HepG2 (cell line): ENCODE results near the gene KIRREL3. TPM values are rescaled to one million over a fixed set of nuclear protein-coding genes. Genes with fewer than 3 reads are reported as not detected.

ENCODE experiments used
- ATAC-seq: fragments of 200-7000 bp; cut with Tn5 transposase; 3 replicates; pipeline ENCODE4 v1.9.1; 2020; ENCODE audit warnings: mild to moderate bottlenecking, moderate library complexity
- BruUV-seq: library from RNA; stranded (reverse); fragments of 400-500 nt; replicated peaks from 2 replicates; lab custom pipeline; 2021; lab: Mats Ljungman, UMichigan
- CTCF ChIA-PET: fragments of 300-600 bp; formaldehyde crosslinking; extraction: SDS; loops from one replicate; lab custom pipeline; 2021; ENCODE audit warnings: low total read pairs, inconsistent platforms, low intra/inter-chr PET ratio; lab: Yijun Ruan, JAX
- POLR2A ChIA-PET: fragments of 350-600 bp; sonication (Branson Sonifier 250); formaldehyde crosslinking; loops from one replicate; lab custom pipeline; 2020; ENCODE audit warnings: antibody characterized with exemption, inconsistent platforms; lab: Yijun Ruan, JAX
- DNase-seq: peaks from one replicate; pipeline ENCODE4 v3.0.0-alpha.2; 2015; ENCODE audit warnings: low spot score
- FAIRE-seq: peaks from 3 replicates; lab custom pipeline; 2011; peaks lifted over from hg19 to GRCh38; lab: Jason Lieb, UNC
- H2AFZ ChIP-seq: one replicate; pipeline ENCODE4 v1.6.1; 2011; ENCODE audit warnings: low read length, inconsistent platforms
- H3K27ac ChIP-seq: fragments of 300-600 bp; 3 replicates; pipeline ENCODE4 v1.8.0; 2011; ENCODE audit warnings: mixed run types, mild to moderate bottlenecking, mixed read lengths, low read length, inconsistent platforms; ENCODE audit not compliant: insufficient read depth; ENCODE audit errors: extremely low read length
- H3K27me3 ChIP-seq, 2 experiments: fragments of 200-600 bp in 1 of 2; 2 replicates in 1 of 2; 3 replicates in 1 of 2; pipeline versions ENCODE4 v1.6.0 to v1.8.0; 2011; ENCODE audit warnings: low read length in 2 of 2, mild to moderate bottlenecking in 2 of 2, moderate library complexity in 2 of 2, inconsistent platforms in 1 of 2; ENCODE audit not compliant: insufficient read depth in 2 of 2, control insufficient read depth in 1 of 2
- H3K36me3 ChIP-seq, 2 experiments: fragments of 200-600 bp in 1 of 2; replicated peaks in 1 of 2; 2 replicates in 1 of 2; 3 replicates in 1 of 2; pipeline versions ENCODE4 v1.5.1 to v1.8.0; 2011; ENCODE audit warnings: low read length in 2 of 2, inconsistent platforms in 1 of 2; ENCODE audit not compliant: insufficient read depth in 2 of 2, control insufficient read depth in 1 of 2
- H3K4me1 ChIP-seq: 2 replicates; pipeline ENCODE4 v1.5.1; 2012; ENCODE audit warnings: low read length, inconsistent platforms; ENCODE audit not compliant: insufficient read depth
- H3K4me2 ChIP-seq: 2 replicates; pipeline ENCODE4 v1.6.0; 2011; ENCODE audit warnings: low read depth, low read length, inconsistent platforms
- H3K4me3 ChIP-seq, 3 experiments: fragments of 200-600 bp in 1 of 3; sonication (generic), shearing (Covaris generic) in 1 of 3; replicated peaks in 1 of 3; 2 replicates each; pipeline ENCODE4 v1.5.1; 2011 to 2016; ENCODE audit warnings: low read length in 3 of 3, inconsistent platforms in 2 of 3, low read depth in 2 of 3, mild to moderate bottlenecking in 2 of 3, control low read depth in 1 of 3, mixed read lengths in 1 of 3; ENCODE audit not compliant: insufficient read depth in 1 of 3
- H3K79me2 ChIP-seq: one replicate; pipeline ENCODE4 v1.6.1; 2011; ENCODE audit warnings: low read length, inconsistent platforms; ENCODE audit not compliant: insufficient read depth
- H3K9ac ChIP-seq: 2 replicates; pipeline ENCODE4 v1.6.0; 2011; ENCODE audit warnings: mild to moderate bottlenecking, low read depth, low read length, inconsistent platforms; ENCODE audit not compliant: insufficient read depth
- H3K9me3 ChIP-seq: 2 replicates; pipeline ENCODE4 v1.5.1; 2012; ENCODE audit warnings: mild to moderate bottlenecking, low read length
- H4K20me1 ChIP-seq: 2 replicates; pipeline ENCODE4 v1.6.0; 2011; ENCODE audit warnings: inconsistent platforms, mild to moderate bottlenecking, low read length, moderate library complexity; ENCODE audit not compliant: insufficient read depth
- HOXA5 ChIP-seq: sonication (generic); formaldehyde crosslinking; IDR thresholded peaks from 2 replicates; pipeline ENCODE4 v1.4.0; 2020; ENCODE audit warnings: missing genetic modification reagents
- NFYC ChIP-seq: IDR thresholded peaks from 2 replicates; pipeline ENCODE4 v1.6.1; 2016; ENCODE audit warnings: missing genetic modification reagents, missing compliant biosample characterization
- NPAS2 ChIP-seq: sonication (generic); formaldehyde crosslinking; IDR thresholded peaks from 2 replicates; pipeline ENCODE4 v1.8.0; 2022; ENCODE audit warnings: mild to moderate bottlenecking, missing genetic modification reagents, borderline replicate concordance
- PPARG ChIP-seq: conservative IDR thresholded peaks from 2 replicates; pipeline ENCODE4 v1.6.1; 2016; ENCODE audit warnings: missing biosample characterization, missing genetic modification reagents
- SOX5 ChIP-seq: IDR thresholded peaks from 2 replicates; pipeline ENCODE4 v1.6.1; 2016; ENCODE audit warnings: borderline replicate concordance
- ZFP62 ChIP-seq: sonication (generic); formaldehyde crosslinking; IDR thresholded peaks from 2 replicates; pipeline ENCODE4 v1.4.0; 2020; ENCODE audit warnings: missing genetic modification reagents
- ZNF260 ChIP-seq: sonication (generic); formaldehyde crosslinking; IDR thresholded peaks from 2 replicates; pipeline ENCODE4 v1.4.0; 2020; ENCODE audit warnings: missing genetic modification reagents, low read depth, mild to moderate bottlenecking, borderline replicate concordance
- WGBS: methylation state at CpG from one replicate; pipeline ENCODE4 v1.1.6; 2017; ENCODE audit warnings: low lambda C conversion rate; 5-methylcytosine and 5-hydroxymethylcytosine counted together
- in situ Hi-C: cut with HindIII; loops from 2 replicates; pipeline ENCODE4 v1.10.0; 2017; ENCODE audit warnings: low pct_unique_long_range_greater_than_20kb; ENCODE audit not compliant: extremely low pct_ligation_motif_present
- intact Hi-C: fragments of 100-400 bp; cut with micrococcal nuclease; formaldehyde crosslinking; loops from one replicate; pipeline ENCODE4 v1.10.0; 2022; ENCODE audit not compliant: unreplicated experiment
- polyA plus RNA-seq, 8 experiments: library from polyadenylated mRNA; depleted of rRNA in 3 of 8; stranded (reverse) in 7 of 8; unstranded in 1 of 8; fragments of >200 nt; fragmentation: Illumina TruSeq in 4 of 8; extraction: Trizol in 4 of 8; gene quantifications; 2 replicates each; pipeline versions ENCODE4 v1.2.1 to v1.2.3, GENCODE V29; 2011 to 2016; ENCODE audit warnings: low read depth in 4 of 8, missing spikeins in 1 of 8, mixed read lengths in 1 of 8; ENCODE audit not compliant: insufficient read depth in 1 of 8
- total RNA-seq, 5 experiments: library from RNA; depleted of rRNA; stranded (reverse); fragments of >200 nt; fragmentation: Illumina TruSeq; extraction: Trizol; gene quantifications; 2 replicates each; pipeline ENCODE4 v1.2.3, GENCODE V29; 2016; ENCODE audit warnings: low read depth in 1 of 5
- TF ChIP-seq, protein P1 (sequence below): sonication (generic); formaldehyde crosslinking; IDR thresholded peaks from 2 replicates; pipeline ENCODE4 v1.8.0; 2022; ENCODE audit warnings: missing genetic modification reagents, mild to moderate bottlenecking, moderate library complexity, borderline replicate concordance
- TF ChIP-seq, protein P2 (sequence below): sonication (generic); formaldehyde crosslinking; conservative IDR thresholded peaks from 2 replicates; pipeline ENCODE4 v1.8.0; 2022; ENCODE audit warnings: low read depth, missing genetic modification reagents

KIRREL3 gene
- total and polyA plus RNA-seq, 2 of the 13 experiments (the other 11 are each of a cell fraction or from before 2014, with no cell fraction given) = not detected

DNA sequence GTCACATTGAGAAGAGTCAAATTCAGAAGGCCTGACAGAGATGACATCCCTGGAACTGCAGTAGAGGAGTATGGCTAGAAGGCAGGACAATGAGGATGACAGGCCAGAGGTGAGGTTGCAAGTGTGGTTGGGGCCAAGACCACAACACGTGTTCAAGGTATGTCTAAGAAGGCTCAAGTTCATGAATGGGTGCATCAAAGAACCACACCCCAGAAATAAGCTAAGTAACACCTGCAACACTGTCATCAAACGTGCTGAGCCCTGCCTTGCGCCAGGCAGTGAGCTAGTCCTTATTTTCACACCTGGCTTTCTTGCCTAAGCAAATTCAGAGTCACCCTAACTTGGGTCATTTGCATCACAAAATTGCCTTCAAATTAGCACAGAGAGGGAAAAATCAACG is 313.6 kb downstream of the KIRREL3 start:
- H3K4me1 ChIP-seq = no peaks in the 10 kb centered on the region
- H3K79me2 ChIP-seq = no peaks in the 10 kb centered on the region
- H4K20me1 ChIP-seq = no peaks in the 10 kb centered on the region
- H3K9ac ChIP-seq = no peak overlapping the region
- intact Hi-C loops = no loop called here
- TF ChIP-seq ZNF260 (CRISPR knock-in tag) (no peak), SOX5 (no peak), NPAS2 (CRISPR knock-in tag) (no peak), PPARG (CRISPR knock-in tag) (no peak), NFYC (CRISPR knock-in tag) (no peak), ZFP62 (CRISPR knock-in tag) (no peak), HOXA5 (CRISPR knock-in tag) (no peak)
- TF ChIP-seq, protein P1, sequence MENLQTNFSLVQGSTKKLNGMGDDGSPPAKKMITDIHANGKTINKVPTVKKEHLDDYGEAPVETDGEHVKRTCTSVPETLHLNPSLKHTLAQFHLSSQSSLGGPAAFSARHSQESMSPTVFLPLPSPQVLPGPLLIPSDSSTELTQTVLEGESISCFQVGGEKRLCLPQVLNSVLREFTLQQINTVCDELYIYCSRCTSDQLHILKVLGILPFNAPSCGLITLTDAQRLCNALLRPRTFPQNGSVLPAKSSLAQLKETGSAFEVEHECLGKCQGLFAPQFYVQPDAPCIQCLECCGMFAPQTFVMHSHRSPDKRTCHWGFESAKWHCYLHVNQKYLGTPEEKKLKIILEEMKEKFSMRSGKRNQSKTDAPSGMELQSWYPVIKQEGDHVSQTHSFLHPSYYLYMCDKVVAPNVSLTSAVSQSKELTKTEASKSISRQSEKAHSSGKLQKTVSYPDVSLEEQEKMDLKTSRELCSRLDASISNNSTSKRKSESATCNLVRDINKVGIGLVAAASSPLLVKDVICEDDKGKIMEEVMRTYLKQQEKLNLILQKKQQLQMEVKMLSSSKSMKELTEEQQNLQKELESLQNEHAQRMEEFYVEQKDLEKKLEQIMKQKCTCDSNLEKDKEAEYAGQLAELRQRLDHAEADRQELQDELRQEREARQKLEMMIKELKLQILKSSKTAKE (CRISPR knock-in tag) = no peak
- TF ChIP-seq, protein P2, sequence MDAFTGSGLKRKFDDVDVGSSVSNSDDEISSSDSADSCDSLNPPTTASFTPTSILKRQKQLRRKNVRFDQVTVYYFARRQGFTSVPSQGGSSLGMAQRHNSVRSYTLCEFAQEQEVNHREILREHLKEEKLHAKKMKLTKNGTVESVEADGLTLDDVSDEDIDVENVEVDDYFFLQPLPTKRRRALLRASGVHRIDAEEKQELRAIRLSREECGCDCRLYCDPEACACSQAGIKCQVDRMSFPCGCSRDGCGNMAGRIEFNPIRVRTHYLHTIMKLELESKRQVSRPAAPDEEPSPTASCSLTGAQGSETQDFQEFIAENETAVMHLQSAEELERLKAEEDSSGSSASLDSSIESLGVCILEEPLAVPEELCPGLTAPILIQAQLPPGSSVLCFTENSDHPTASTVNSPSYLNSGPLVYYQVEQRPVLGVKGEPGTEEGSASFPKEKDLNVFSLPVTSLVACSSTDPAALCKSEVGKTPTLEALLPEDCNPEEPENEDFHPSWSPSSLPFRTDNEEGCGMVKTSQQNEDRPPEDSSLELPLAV (CRISPR knock-in tag) = no peak
- DNase-seq (no peak), FAIRE-seq (no peak), ATAC-seq (no peak)
- no peak overlapping the region for H3K4me2 ChIP-seq
- in situ Hi-C loops = no loop called here
- whole genome bisulfite sequencing = 8% methylated on average over 4 of the region's 4 CpGs
- POLR2A ChIA-PET = no interaction called here
- no peak overlapping the region for H3K27ac ChIP-seq
- H3K9me3 ChIP-seq = no peaks in the 10 kb centered on the region
- CTCF ChIA-PET = no interaction called here
- no TSS peak for BruUV-seq
- peaks cover 1 to 30% of the 10 kb centered on the region in 2 experiments; a peak in 2 of 5 replicates for H3K27me3 ChIP-seq
- no peak overlapping the region for H2AFZ ChIP-seq
- H3K4me3 ChIP-seq = no peak overlapping the region
- H3K36me3 ChIP-seq = no peaks in the 10 kb centered on the region
